GM18499 (cell line): ENCODE results near the gene SFXN5.

Experiments used
- ATAC-seq: cut with Tn5 transposase; IDR thresholded peaks from one replicate; pipeline ENCODE4 v1.9.1; 2021; ENCODE audit warnings: moderate number of reproducible peaks; ENCODE audit not compliant: insufficient read depth, unreplicated experiment

The SFXN5 gene

DNA sequence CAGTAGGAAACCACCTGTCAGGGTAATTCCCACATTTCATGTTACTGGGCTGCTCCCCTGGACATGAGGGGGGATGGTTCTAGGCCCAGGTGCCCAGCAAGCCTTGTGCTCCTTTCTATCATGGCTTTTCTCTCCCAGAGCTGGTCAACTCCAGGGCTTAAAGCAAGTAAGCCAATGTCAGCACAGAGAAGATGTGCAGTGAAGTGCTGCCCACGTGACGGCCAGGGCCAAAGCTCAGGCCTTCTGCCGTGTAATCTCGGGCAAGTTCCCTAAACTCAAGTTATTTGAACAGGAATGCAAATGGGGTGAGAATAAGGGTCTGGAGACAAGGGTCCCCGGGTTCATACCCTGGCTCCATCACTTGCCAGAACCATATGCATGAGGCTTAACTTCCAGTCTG lies 16.5 kb downstream of the SFXN5 start:
- no peak for ATAC-seq

GRCh38 chr2:73053316-73054114 lies 18.0 kb downstream of the SFXN5 start:
- ATAC-seq: no peak

GRCh38 chr2:73050121-73050545 lies 21.4 kb downstream of the SFXN5 start:
- no peak for ATAC-seq

GRCh38 chr2:73043929-73044832 lies 27.3 kb downstream of the SFXN5 start:
- no peak for ATAC-seq

DNA sequence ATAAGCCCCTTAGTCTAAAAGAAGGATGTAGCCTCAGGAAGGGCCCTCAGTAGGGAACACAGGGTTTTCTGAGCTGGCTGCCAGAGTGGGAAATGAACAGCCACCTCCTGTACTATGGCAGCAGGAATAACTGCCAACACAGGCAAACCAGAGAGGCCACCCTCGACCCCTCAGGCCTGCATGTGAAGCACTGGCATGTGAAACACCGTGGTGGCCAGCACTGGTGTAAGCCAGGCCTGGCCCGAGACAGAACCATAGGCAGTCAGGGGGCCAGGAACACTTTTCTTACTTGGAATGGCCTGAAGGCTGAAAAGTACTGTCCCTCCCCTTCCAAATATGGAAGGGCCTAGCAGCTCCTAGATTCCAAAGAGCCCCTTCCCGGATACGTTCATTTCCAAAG lies 28.2 kb downstream of the SFXN5 start:
- no peak for ATAC-seq

- ATAC-seq: no peak
Observed at GRCh38 chr2:73037947-73038585, 33.4 kb downstream of the SFXN5 start.

- ATAC-seq: no peak
Observed at GRCh38 chr2:73036766-73037165, 34.7 kb downstream of the SFXN5 start.

DNA sequence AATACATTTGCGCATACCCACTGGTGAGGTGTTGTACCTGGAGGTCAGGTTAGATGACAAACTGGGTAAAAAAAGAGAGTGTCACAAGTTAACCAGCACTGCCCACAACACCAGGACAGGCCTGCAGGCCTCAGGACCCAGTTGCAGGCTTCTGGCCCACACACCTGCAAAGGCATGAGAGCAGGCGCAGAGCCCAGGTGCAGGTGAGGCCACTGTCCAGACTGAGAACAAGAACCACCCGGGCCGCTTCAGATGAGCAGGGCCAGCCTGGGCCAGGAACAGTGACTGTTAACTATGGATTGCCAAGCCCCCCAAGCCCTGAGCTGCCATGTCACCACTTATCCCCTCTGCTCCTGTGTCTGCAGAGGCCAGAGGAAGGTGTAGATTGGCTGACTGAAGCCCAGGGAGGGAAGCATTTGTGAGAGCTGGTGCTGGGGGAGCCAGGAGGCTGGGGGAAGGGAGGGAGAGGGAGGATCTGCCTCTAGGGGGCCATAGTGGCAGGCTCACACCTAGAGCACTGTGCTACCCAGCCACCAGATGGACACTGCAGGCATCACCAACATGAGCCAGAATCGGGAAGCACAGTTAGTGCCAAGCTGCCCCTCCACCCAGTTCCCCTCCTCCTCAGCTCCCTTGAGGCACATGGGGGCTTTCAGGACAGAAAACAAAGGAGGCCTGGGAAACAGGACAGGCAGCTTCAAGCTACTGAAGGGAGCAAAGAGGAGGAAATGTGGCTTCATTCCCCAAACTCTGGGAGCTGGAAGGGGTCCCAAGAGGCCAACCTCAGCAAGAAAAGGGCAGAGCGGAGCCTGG lies 35.4 kb downstream of the SFXN5 start:
- no peak for ATAC-seq

DNA sequence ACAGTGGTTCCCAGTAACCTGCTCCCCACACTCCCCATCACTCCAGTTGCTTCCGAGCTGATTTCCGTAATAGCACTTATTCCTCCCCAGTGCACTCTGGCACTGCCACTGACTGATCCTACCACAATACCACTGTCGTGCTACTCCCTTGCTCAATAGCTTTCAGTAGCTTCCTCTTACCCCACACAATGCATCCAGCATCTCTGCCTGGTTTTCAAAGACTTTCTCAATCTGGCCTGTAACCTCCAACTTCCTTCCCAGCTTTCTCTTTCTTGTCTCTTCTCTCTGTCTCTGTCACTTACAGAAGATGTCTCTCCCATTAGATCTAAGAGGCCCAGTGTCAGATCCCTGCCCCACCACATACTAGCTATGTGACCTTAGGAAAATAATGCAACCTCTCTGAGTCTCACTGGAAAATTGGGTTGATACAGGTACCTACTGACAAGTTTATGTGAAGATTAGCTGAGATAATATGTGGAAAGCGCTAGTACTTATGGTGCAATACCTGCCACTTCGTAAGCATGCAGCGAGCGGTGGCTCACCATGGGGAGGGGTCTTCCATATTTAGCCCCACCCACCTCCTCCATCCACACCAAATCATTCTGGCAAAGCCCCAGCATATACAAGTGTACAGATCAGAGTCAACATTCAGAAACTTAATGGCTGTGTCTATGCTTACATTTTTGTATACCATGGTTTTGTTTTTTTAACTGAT lies 36.7 kb downstream of the SFXN5 start:
- no peak for ATAC-seq

DNA sequence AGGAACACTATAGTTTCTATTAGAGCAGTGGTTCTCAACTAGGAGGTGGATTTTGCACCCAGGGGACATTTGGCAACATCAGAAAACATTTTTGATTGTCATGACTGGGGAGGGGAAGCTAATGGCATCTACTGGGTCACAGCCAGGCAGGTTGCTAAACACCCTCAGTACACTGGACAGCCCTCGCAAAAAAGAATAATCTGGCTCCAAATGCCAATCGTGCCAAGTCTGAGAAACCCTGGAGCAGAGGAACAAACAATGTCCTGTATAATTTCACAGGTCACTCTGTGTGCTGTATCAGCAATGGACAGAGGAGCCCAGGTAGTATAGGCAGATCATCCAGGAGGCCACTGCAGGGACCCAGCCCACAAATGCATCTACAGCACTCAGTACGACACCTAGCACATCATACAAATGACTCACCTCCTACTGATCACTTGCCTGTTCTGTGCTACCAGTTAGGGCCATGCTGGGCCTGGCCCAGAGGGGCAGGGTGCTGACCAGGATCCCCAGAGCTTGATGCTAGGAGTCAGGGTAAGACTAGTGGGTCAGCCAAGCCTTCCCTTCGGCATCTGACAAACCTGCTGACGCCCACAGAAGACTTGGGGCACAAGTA lies 37.6 kb downstream of the SFXN5 start:
- no peak for ATAC-seq

- no peak for ATAC-seq
Observed at GRCh38 chr2:73033142-73033765, 38.3 kb downstream of the SFXN5 start.

DNA sequence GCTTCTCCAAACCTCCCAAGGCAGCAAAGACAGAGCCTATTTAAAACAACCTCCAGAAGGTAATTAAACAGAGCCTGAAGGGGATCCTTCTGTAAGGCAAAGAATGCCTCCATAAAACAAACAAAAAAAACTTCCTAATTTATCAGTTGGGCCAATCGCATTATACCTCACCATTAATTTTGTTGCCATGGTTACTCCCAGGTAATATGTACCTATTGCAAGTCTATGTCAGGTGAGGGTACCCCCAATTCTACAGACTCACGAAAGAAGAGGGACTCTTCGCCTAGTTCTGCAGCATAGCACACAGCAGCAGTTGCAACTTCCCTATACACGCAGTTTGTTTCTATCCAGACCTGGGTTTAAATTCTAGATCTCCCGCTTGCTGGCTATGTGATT lies 38.8 kb downstream of the SFXN5 start:
- ATAC-seq: no peak

DNA sequence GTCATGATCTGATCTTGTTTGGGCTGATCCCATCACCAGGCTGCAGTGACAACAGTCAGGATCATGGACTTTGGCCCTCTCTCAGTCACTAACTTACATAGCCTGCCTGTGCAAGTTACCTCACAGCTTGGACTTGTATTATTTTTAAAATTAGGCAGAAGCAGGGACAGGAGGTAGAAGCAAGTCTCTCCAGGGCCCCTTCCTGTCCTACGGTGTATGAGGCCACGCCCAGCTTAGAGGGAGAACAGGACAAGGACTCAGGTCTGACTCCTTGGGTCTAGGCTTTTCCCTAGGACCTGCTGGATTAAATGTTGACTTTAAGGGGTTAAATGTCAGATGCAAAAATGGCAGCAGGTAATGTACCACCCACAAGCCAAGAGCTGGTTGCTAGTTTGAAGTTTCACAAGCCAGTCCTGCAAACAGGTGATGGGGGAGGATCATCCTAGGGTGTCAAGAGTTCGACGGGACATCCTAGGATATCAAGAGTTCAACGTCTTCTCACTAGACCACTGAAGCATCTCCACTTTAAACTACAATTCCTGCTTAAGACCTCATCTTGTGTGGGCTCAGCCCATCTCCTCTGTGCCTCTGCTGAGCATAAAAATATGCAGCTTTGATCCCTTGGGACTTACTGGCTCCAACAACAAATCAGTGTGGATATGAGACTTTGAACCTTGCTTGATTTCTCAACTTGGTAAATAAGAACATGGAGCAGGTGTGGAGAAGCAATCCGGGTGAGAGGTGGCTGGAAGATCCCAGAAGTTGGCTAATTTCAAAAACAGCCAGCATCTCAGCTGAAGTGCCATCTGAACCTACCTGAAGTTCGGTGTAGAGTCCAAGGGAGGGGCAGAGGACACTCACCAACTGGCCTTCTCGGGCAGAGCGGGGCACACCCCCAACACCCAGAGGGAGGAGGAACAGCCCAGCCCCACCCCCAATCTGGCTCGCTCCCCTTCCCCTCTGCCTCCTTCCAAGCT lies 39.5 kb downstream of the SFXN5 start:
- ATAC-seq: no peak

DNA sequence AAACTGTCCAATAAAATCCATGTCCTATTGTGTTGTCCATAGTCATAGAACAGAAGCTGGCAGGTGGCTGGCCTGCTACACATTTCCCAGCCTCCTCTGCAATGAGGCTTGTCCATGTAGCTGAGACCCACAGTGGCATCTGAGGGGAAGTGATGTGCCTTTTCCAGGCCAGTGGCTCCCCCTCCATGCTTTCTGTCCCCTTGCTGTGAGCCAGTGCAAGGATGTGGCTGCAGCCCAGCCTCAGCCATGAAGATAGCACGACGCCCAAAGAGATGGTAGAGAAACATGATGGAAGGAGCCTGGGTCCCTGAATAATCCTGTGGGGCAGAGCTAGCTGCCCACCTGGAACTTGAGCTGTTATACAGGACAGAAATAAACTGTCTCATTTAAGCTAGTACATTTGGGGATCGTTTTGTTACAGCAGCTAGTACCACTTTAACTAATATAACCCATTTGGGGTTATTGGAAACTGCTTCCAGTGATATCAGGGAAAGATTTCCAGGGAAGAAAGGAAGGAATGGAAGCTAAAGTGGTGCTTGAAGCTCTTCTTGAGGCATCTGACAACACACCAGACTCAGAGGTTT lies 40.3 kb downstream of the SFXN5 start:
- ATAC-seq: no peak

GRCh38 chr2:73028841-73029240 lies 42.7 kb downstream of the SFXN5 start:
- ATAC-seq: no peak

DNA sequence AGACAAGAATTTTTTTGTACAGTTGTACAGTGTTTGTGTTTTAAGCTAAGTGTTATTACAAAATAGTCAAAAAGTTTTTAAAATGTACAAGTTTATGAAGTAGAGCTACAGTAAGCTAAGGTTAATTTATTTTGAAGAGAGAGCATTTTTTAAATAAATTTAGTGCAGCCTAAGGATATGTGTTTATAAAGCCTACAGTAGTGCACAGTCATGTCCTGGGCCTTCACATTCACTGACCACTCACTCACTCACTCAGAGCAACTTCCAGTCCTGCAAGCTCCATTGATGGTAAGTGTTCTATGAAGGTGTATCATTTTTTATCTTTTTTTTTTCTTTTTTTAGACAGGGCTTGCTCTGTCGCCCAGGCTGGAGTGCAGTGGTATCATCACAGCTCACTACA lies 44.2 kb downstream of the SFXN5 start:
- ATAC-seq: no peak

DNA sequence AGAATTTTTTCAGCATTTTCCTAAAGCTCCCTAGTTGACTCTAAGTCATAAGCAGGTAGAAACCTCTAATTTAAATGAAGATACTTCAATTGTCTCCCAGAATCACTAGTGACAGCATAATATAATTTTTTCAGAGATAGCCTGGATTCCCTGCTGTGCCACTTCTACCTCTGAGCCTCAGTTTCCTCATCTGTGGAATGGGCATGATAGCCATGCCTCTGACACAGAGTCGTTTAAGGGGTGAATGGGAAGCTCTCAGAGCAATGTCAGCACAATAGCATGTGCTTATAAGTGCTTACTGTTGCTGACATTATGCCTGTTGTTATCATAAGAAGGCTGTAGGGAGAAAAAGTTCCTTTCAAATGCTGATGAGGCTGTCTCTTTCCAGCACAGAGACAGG lies 48.0 kb downstream of the SFXN5 start:
- ATAC-seq: no peak
